Peyer's patch (tissue), 4 donors: ENCODE data around the gene OR4K5.

Experiments
- CTCF ChIP-seq, 6 experiments: fragments of 450-650 bp in 4 of 6; fragments of 200-600 bp in 2 of 6; sonication (generic) in 1 of 6; IDR thresholded peaks; one replicate each; pipeline ENCODE4 v1.5.1; 2017 to 2019; ENCODE audit warnings: antibody characterized with exemption in 6 of 6, mild to moderate bottlenecking in 3 of 6, moderate library complexity in 1 of 6
- POLR2A ChIP-seq, 2 donors: fragments of 450-650 bp; IDR thresholded peaks; one replicate each; pipeline ENCODE4 v1.5.1; 2017; ENCODE audit warnings: antibody characterized with exemption in 2 of 2, mild to moderate bottlenecking in 2 of 2, moderate library complexity in 2 of 2

- TF ChIP-seq CTCF (IDR thresholded peaks at IDR 0.05): no peak
- no peak for TF ChIP-seq POLR2A (IDR thresholded peaks at IDR 0.05)
Observed at GRCh38 chr14:19902409-19902808, 18.0 kb upstream of the OR4K5 start.
